Measurements from ENCODE around the gene TRPV6.

Gene TRPV6

GRCh38 chr7:142867398-142868187 is 18.0 kb downstream of the TRPV6 start:
- DNase-seq = no peak

GRCh38 chr7:142867097-142867378 is 18.5 kb downstream of the TRPV6 start:
- DNase-seq = no peak

DNA sequence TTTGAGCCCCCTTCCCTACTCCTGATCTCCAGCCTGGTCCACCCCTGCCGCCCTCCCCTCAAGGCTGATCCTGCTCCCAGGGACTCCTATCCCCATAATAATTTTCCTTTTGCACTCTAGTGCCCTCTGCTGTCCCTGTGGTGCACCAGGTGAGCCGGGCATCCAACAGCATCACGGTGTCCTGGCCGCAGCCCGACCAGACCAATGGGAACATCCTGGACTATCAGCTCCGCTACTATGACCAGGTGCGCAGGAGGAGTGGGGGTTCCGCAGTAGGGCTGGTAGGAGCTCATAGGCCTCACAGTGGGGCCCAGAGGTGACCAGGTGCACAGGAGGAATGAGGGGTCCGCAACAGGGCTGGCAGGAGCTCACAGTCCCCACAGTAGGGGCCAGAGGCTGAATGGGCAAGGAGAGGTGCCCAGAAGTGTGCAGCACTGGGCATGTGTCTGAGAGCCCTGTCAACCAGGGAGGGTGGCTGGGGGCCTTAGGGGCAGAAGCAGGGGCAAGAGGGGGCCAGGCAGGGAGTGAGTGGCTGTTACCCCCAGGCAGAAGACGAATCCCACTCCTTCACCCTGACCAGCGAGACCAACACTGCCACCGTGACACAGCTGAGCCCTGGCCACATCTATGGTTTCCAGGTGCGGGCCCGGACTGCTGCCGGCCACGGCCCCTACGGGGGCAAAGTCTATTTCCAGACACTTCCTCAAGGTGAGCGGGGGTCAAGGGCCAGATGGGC is 19.0 kb downstream of the TRPV6 start:
- no peak for DNase-seq

DNA sequence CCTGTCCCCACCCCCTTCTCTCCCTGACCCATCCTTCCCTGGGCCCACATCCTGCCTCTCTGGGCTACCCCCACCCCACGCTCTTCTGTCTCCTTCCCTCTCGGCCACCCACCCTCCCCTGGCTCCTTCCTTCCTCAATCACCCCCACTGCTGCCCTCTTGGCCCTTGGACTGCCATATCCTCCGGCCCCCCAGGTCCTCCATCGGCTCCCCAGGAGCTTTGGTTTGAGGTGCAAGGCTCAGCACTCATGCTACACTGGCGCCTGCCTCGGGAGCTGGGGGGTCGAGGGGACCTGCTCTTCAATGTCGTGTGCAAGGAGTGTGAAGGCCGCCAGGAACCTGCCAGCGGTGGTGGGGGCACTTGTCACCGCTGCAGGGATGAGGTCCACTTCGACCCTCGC is 19.8 kb downstream of the TRPV6 start:
- no peak for DNase-seq

- DNase-seq = no peak
Measured at GRCh38 chr7:142864980-142865747, 20.4 kb downstream of the TRPV6 start.

DNA sequence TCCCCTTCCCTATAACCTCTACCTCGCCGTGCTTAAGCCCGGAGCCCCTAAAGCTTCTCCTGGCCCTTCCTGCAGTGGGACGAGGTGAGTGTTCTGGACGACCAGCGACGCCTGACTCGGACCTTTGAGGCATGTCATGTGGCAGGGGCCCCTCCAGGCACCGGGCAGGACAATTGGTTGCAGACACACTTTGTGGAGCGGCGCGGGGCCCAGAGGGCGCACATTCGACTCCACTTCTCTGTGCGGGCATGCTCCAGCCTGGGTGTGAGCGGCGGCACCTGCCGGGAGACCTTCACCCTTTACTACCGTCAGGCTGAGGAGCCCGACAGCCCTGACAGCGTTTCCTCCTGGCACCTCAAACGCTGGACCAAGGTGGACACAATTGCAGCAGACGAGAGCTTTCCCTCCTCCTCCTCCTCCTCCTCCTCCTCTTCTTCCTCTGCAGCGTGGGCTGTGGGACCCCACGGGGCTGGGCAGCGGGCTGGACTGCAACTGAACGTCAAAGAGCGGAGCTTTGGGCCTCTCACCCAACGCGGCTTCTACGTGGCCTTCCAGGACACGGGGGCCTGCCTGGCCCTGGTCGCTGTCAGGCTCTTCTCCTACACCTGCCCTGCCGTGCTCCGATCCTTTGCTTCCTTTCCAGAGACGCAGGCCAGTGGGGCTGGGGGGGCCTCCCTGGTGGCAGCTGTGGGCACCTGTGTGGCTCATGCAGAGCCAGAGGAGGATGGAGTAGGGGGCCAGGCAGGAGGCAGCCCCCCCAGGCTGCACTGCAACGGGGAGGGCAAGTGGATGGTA is 21.5 kb downstream of the TRPV6 start:
- DNase-seq = no peak

DNA sequence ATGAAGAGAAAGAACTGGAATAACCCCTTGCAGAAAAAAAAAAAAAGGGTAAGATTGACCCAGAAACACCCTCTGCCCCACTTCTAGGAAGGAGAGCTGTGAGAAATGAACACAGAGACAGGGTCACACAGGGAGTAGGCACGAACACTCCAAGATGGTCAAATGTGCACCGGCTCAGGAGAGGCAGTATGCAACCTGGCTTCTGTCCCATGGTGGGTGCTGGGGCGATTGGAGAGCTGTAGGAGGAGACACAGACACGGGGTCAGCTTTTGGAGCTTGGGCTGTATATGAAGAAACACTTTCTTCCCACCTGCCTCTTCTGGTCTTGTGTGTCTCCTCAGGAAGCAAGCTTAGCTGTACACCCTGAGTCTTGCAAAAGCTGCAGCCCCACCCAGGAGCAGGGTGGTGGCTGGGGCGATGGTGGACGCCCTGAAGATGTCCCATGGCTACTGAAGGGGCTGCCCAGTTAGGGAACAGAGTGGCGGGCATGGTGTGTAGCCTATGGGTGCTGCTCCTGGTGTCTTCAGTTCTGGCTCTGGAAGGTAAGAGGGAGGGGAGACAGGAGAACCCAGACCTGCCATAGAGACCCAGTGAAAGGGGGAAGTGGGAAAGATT is 22.7 kb downstream of the TRPV6 start:
- no peak for DNase-seq

DNA sequence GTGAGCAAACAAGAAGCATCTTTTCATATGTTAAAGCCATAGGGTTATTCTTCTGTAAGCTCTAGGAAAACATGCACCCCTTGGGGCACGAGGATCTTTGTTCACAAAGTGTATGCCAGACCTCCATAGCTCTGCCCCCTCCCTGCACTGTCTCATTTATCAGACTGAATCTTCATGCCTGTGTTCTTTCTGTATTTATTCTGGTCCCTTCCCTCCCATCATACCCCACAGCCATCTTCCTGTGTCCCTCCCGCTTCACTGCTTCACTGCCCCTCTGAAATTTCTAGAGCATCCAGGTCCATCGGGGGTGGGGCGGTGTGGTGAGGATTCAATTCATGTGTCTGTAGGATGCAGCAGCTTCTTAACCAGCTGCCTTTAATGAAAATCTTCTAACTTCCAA is 23.2 kb downstream of the TRPV6 start:
- no peak for DNase-seq

GRCh38 chr7:142860968-142861367 is 24.6 kb downstream of the TRPV6 start:
- DNase-seq = no peak

GRCh38 chr7:142859829-142860228 is 25.7 kb downstream of the TRPV6 start:
- no peak for DNase-seq

DNA sequence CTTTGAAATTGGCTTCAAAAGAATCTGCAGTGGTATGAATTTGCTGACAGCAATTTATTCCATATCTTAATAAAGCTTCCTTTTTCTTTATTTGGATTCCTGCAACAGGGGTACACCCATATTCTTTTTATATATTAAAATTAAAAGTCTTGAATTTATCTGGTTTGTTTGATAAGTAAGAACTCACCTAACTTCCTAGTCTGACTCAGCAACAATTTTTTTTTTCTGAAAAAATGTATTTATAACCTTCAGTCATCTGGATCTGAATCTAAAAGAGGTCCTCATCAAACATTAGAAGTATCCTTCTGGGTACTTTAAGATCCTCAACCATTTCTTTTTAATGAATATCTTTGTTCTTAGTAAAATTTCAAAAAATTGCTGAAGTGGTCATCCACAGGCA is 26.1 kb downstream of the TRPV6 start:
- no peak for DNase-seq

DNA sequence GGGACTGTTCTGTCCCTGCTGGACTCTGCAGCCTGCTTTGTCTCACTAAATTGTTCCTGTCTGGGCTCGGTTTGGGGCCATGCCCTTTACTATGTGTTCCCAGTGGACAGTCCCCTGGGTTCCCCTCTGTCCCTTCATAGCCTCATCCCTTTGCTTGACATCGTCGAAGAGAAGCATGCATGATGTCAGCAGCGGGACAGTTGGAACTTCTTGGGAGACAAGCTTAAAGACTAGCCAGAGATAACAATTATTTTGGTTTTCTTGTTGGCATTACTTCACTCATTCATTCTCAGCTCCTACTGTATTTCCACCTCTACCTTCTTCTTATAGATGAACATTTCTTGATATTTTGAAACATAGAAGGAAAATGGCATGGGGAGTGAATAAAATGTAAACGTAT is 27.9 kb downstream of the TRPV6 start:
- no peak for DNase-seq

GRCh38 chr7:142856565-142857245 is 28.8 kb downstream of the TRPV6 start:
- no peak for DNase-seq

DNA sequence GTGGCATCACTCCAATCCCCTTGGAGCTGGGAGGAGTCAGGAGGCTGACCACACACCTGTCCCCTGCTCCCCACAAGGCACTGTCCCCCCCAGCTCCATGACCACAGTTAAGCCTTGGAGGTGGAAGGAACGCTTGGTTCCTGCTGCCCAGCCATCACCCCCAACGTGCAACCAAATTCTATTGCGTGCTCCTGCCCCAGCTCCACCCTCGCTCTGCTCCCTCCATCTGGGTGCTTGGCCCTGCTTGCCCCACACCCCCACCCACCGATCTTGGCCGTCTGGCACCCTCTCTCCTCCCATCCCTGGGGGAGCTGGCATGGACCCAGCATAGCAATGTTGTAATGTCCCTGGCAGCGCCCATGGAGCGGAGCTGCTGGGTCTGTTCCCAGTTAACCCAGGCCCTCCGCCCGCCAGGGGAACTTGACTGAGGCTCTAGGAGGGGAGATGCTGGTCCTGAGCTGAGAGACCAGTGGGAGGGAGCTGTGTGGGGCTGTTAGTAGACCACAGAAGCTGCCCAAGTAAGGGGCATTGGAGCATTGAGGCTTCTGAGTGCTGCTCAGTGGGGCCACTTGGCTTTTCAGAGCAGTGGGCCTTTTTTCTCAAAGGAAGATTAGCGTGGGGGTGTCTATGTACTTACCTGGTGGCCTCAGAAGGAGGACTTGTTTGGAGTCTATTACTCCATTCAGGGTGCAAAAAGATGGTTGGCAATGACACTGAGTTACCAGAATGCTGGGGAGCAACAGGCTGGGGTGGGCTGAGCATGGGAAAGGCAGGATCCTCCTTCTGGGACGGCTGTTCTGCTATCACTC is 29.6 kb downstream of the TRPV6 start:
- DNase-seq = no peak

DNA sequence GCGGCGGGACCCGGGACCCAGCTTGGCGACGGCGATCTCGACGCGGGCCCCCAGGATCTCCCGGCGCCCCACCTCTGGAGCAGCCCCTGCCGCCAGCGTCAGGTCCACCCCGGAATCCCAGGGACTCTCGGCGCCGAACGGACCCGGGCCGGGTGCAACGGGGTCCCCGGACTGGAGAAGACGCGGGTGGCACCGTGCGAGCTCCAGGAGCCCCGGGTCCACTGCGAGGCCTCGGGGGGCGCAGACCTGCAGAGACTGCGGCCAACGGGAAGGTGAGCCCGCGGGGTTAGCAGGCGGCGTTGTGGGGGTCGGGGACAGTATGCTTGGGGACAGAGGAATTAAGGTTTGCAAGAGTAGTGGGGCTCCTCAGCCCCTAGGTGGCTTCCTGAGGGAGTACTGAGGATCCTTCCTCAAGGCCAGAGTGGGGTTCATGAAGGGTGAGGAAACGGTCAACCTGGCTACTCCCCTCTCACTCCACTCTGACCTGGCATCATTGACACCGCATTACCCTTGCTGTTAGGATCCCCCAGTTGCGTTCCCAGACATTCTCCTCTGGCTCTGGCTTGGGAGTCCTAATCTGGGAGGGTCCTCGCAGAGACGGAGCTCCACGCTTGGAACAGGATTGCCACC is 30.3 kb downstream of the TRPV6 start:
- DNase-seq = no peak

DNA sequence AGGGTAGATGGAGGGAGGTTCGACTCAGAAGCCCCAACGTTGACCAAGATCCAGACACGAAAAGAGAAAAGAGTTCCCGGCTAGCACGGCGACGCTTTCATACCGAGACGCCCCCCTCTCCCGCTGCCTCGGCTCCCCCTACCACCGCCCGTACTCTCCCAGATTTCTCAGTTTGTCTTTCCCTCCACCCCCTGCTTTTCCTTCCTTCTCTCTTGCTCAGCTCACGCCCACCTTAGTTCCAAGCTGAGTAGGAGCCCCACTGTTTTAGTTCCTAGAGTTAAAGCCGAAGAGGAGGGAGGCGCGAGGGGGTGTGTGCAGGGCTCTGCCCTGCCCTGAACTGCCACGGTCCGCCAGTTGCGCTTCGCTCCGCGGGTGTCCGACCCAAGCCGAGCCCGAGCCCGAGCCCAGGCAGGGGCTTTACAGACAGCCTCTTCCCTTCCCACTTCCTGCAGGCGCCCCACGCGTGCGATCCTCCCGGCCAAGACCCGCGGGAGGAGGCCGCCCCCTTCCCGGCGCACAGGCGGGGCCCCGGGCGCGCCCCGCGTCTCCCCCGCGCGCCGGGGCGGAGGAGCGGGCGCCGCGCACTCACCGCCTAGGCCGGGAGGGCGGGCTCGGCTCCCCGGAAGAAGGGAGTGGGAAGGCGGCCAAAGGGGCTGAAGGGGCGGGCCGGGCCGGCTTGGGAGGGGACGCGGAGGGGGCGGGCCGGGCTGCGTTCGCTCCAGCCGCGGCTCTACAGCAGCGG is 31.0 kb downstream of the TRPV6 start, which contains the start of gene EPHB6:
TSS of gene EPHB6 (plus strand) at position 705 of the 742 bp plus-strand sequence. CDS start 8,152 bp downstream, outside the sequence.
- peak; percentile 49 for DNase-seq

GRCh38 chr7:142853739-142854371 is 31.7 kb downstream of the TRPV6 start:
- DNase-seq = peak; percentile 67

- DNase-seq = no peak
Measured at GRCh38 chr7:142851919-142852318, 33.6 kb downstream of the TRPV6 start.

DNA sequence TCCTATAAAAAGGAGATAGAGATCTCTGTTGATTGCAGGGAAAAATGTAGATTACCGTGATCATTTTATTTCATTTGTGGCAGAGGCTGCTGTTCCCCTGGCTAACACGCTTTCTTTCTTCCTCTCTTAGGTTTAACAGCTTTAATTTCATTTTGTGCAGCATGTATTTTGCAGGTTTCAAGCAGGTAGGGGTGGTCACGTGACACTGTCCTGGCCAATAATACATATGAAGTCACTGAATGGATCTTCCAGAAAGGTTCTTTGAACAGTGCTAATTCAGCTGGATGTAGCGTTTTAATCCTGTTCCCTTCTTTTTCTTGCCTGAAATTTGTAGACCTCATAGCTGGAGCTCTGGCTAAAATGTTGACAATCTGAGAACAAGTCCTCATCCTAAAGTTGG is 34.3 kb downstream of the TRPV6 start:
- DNase-seq = no peak

Measured in stimulated activated naive CD4-positive, alpha-beta T cell treated with Interleukin-2 at 50 U/mL for 16 hours (primary cell).